GM19023 (cell line): Measurements from ENCODE around the gene RNF114.
"Not testable (repeated sequence)": the region's sequence is repeated elsewhere in the genome, so short reads cannot be mapped to it uniquely, and the experiment has no call there.

Experiments
- ATAC-seq: cut with Tn5 transposase; IDR thresholded peaks from one replicate; pipeline ENCODE4 v1.9.1; 2021; ENCODE audit warnings: mild to moderate bottlenecking, moderate library complexity; ENCODE audit not compliant: unreplicated experiment

RNF114 gene

GRCh38 chr20:49925901-49926454 is 10.2 kb upstream of the RNF114 start:
- no peak for ATAC-seq

DNA sequence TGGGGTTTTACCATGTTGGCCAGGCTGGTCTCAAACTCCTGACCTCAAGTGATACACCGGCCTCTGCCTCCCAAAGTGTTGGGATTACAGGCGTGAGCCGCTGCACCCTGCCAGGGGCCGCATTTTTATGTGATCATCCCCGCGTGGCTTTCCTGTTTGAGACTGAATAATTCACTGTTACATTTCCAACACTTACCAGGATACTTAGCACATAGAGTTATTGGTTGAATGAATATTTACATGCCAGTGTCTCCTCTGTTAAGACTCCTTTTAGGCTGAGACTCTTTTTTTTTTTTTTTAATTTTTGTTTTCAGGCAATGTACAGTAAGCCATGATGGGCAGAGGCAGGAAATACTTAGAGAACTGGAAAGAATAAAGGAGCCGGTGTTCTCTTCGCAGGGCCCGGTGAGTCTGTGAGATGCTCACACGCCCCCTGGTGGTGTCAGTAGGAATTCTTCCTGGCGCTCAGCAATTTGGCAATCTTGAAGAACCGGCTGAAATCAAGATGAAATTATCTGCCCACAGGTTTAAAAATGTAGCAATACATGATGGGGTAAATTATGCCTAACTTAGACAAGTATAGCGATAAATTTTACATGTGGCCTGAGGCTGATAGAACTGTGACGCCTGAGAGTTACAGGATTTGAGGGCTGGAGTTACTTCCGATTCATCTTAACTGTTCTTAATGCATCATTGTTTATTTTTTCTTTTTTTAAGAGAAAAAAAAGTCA is 7.6 kb upstream of the RNF114 start:
- no peak for ATAC-seq

DNA sequence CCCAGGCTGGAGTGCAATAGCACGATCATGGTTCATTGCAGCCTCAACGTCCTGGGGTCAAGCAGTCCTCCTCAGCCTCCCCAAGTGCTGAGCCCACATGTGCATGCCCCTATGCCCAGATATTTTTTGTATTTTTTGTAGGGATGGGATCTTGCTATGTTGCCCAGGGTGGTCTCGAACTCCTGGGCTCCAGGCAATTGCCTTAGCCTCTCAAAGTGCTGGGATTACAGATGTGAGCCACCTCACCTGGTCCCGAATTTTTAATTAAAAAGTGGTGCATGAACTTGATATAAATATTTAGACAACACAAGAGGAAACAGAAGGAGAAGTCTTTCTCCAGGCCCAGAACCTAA is 7.1 kb upstream of the RNF114 start:
- no peak for ATAC-seq

DNA sequence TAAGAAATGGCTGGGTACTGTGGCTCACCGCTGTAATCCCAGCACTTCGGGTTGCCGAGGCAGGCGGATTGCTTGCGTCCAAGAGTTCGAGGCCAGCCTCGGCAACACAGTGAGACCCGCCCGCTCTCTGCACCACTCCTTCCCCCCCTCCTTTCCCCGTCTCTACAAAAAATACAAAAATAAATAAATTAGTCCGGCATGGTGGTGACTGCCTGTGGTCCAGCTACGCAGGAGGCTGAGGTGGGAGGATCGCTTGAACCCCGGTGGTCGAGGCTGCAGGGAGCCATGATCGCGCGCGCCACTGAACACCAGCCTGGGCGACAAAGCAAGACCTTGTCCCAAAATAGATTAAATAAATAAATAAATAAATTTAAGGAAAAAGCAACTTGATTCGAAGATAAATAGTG is 448 bp upstream of the RNF114 start:
- no peak for ATAC-seq

- ATAC-seq, result peak; percentile 11
These were observed 1.1 kb downstream of the RNF114 start for GRCh38 chr20:49937027-49937929.

GRCh38 chr20:49938173-49939163 is 2.3 kb downstream of the RNF114 start:
- ATAC-seq, result no peak

DNA sequence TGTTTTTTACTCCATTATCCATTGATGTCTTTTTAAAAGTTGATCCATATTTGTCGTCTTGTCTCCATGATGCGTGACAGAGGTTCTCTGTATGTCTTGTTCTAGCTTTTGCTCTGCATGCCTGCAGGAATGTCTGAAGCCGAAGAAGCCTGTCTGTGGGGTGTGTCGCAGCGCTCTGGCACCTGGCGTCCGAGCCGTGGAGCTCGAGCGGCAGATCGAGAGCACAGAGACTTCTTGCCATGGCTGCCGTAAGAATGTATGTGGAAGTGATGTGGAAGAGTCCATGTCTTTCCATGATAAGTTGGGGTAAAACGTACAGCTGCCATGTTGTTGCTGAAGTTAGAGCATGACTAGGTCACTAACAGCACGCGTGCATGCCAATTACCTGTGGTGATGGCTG is 5.3 kb downstream of the RNF114 start:
- no peak for ATAC-seq

GRCh38 chr20:49942303-49942702 is 6.1 kb downstream of the RNF114 start:
- ATAC-seq, result no peak

- no peak for ATAC-seq
These were observed 6.7 kb downstream of the RNF114 start for GRCh38 chr20:49942942-49943341.

DNA sequence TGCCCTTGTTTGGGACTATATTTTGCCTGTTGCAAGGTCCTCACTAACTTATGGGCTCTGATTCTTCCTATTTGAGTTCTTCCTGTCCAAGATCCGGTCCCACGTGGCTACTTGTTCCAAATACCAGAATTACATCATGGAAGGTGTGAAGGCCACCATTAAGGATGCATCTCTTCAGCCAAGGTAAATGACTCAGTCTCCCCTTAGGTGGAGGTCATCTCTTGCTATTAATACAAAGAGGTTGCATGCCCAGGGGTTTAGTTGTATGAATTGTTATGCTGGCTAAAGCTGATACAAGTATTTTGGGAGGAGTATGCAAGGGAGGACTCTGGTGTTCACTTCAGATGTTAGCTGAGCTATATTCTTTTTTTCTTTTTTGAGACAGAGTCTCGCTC is 9.1 kb downstream of the RNF114 start:
- ATAC-seq, result no peak

- no peak for ATAC-seq
These were observed 9.7 kb downstream of the RNF114 start for GRCh38 chr20:49945701-49946477.

- ATAC-seq, result no peak
These were observed 12.0 kb downstream of the RNF114 start for GRCh38 chr20:49948178-49948577.

- no peak for ATAC-seq
These were observed 12.8 kb downstream of the RNF114 start for GRCh38 chr20:49948809-49949507.

GRCh38 chr20:49951151-49951550 is 15.0 kb downstream of the RNF114 start:
- ATAC-seq, result no peak

- no peak for ATAC-seq
These were observed 19.0 kb downstream of the RNF114 start for GRCh38 chr20:49955167-49955566.

GRCh38 chr20:49955830-49956396 is 19.7 kb downstream of the RNF114 start:
- not testable (repeated sequence) for ATAC-seq

DNA sequence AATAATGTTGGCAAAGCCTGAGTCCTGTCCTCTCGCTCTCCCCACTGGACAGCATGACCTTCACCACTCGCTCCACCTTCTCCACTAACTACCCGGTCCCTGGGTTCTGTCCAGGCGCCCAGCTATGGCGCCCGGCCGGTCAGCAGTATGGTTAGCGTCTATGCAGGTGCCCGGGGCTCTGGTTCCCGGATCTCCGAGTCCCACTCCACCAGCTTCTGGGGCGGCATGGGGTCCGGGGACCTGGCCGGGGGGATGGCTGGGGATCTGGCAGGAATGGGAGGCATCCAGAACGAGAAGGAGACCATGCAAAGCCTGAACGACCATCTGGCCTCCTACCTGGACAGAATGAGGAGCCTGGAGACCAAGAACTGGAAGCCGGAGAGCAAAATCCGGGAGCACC is 20.5 kb downstream of the RNF114 start:
- ATAC-seq, result no peak

DNA sequence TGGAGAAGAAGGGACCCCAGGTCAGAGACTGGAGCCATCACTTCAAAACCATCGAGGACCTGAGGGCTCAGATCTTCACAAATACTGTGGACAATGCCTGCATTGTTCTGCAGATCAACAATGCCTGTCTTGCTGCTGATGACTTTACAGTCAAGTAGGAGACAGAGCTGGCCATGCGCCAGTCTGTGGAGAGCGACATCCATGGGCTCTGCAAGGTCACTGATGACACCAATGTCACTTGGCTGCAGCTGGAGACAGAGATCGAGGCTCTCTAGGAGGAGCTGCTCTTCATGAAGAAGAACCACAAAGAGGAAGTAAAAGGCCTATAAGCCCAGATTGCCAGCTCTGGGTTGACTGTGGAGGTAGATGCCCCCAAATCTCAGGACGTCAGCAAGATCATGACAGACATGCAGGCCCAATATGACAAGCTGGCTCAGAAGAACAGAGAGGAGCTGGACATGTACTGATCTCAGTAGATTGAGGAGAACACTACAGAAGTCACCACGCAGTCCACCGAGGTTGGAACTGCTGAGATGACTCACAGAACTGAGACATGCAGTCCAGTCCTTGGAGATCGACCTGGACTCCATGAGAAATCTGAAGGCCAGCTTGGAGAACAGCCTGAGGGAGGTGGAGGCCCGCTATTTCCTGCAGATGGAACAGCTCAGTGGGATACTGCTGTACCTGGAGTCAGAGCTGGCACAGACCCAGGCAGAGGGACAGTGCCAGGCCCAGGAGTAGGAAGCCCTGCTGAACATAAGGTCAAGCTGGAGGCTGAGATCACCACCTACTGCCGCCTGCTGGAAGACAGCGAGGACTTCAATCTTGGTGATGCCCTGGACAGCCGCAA is 21.1 kb downstream of the RNF114 start:
- ATAC-seq, result not testable (repeated sequence)
